ENCODE data around the gene CDC42BPG. TPM values are rescaled to one million over a fixed set of nuclear protein-coding genes. Genes with fewer than 3 reads are reported as not detected.

The CDC42BPG gene
- total and polyA plus RNA-seq, 9 of the 15 experiments (the other 6 are each of a cell fraction or from before 2014, with no cell fraction given), result 0.04 to 8.8 (median 2.1) TPM

DNA sequence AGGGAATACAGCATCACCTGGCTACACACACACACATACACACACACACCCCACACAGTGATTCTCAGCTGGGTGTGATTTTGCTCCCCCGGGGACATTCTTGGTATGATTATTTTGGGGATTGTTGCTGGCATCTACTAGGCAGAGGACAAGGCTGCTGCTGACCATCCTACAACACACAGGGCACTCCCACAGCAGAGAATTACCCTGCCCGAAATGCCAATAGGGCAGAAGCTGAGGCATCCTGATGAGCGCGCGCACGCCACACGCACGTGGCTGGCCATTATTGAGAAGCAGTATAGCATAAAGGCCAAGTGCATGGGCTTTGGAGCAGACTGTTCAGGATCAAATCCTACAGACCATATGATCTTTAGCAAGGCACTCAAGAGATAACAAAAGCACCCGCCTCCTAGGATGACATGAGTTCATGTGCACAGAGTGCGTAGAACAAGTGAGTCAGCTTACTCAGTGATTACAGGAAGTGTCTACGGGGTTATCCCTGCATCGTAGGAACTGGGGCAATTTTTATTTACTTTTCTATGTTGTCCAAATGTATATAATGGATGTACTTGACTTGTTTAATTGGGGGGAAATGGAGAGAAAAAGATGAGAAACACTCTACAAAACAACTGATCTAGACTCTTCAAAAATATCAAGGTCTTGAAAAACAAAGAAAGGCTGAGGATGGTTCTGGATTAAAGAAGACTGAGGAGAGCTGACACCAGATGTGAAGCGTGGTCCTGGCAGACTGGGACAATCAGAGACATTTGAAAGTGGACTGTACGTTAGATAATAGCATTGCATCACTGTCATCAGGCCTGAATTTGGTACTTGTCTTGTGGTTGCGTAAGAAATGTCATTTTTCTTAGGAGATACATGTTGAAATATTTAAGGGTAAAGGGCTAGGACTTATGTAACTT lies 41.2 kb upstream of the CDC42BPG start (continued):
- TF ChIP-seq, protein P1, sequence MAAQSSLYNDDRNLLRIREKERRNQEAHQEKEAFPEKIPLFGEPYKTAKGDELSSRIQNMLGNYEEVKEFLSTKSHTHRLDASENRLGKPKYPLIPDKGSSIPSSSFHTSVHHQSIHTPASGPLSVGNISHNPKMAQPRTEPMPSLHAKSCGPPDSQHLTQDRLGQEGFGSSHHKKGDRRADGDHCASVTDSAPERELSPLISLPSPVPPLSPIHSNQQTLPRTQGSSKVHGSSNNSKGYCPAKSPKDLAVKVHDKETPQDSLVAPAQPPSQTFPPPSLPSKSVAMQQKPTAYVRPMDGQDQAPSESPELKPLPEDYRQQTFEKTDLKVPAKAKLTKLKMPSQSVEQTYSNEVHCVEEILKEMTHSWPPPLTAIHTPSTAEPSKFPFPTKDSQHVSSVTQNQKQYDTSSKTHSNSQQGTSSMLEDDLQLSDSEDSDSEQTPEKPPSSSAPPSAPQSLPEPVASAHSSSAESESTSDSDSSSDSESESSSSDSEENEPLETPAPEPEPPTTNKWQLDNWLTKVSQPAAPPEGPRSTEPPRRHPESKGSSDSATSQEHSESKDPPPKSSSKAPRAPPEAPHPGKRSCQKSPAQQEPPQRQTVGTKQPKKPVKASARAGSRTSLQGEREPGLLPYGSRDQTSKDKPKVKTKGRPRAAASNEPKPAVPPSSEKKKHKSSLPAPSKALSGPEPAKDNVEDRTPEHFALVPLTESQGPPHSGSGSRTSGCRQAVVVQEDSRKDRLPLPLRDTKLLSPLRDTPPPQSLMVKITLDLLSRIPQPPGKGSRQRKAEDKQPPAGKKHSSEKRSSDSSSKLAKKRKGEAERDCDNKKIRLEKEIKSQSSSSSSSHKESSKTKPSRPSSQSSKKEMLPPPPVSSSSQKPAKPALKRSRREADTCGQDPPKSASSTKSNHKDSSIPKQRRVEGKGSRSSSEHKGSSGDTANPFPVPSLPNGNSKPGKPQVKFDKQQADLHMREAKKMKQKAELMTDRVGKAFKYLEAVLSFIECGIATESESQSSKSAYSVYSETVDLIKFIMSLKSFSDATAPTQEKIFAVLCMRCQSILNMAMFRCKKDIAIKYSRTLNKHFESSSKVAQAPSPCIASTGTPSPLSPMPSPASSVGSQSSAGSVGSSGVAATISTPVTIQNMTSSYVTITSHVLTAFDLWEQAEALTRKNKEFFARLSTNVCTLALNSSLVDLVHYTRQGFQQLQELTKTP (IDR thresholded peaks at IDR 0.05; ENCODE audit: low read depth in 1 of 2, partially characterized antibody in 2 of 2), result peak; percentile 63 to 65
- peak; percentile 79; the same call in 1 of the 2 replicates for TF ChIP-seq SP1 (CRISPR knock-in tag; IDR thresholded peaks at IDR 0.05)
- TF ChIP-seq POLR3G (IDR thresholded peaks at IDR 0.05; ENCODE audit: extremely low read depth, insufficient read length, insufficient replicate concordance), result no peak
- TF ChIP-seq PPARD (CRISPR knock-in tag; IDR thresholded peaks at IDR 0.05), result no peak
- TF ChIP-seq, protein P2, sequence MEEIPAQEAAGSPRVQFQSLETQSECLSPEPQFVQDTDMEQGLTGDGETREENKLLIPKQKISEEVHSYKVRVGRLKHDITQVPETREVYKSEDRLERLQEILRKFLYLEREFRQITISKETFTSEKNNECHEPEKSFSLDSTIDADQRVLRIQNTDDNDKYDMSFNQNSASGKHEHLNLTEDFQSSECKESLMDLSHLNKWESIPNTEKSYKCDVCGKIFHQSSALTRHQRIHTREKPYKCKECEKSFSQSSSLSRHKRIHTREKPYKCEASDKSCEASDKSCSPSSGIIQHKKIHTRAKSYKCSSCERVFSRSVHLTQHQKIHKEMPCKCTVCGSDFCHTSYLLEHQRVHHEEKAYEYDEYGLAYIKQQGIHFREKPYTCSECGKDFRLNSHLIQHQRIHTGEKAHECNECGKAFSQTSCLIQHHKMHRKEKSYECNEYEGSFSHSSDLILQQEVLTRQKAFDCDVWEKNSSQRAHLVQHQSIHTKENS (CRISPR knock-in tag; IDR thresholded peaks at IDR 0.05), result no peak
- no peak for TF ChIP-seq ZBTB1 (CRISPR knock-in tag; IDR thresholded peaks at IDR 0.05; ENCODE audit: borderline replicate concordance, low read depth)
- TF ChIP-seq ZNF668 (CRISPR knock-in tag; IDR thresholded peaks at IDR 0.05), result no peak
- peak in 1 of 2 experiments; percentile 53; a peak in 3 of 4 replicates for TF ChIP-seq TRIM24 (IDR thresholded peaks at IDR 0.05)
- TF ChIP-seq KLF13 (tag; IDR thresholded peaks at IDR 0.05; ENCODE audit: borderline replicate concordance, low read depth), result no peak
- TF ChIP-seq, protein P3, sequence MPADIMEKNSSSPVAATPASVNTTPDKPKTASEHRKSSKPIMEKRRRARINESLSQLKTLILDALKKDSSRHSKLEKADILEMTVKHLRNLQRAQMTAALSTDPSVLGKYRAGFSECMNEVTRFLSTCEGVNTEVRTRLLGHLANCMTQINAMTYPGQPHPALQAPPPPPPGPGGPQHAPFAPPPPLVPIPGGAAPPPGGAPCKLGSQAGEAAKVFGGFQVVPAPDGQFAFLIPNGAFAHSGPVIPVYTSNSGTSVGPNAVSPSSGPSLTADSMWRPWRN (IDR thresholded peaks at IDR 0.05; ENCODE audit: low read depth), result peak; percentile 73
- TF ChIP-seq, protein P4, sequence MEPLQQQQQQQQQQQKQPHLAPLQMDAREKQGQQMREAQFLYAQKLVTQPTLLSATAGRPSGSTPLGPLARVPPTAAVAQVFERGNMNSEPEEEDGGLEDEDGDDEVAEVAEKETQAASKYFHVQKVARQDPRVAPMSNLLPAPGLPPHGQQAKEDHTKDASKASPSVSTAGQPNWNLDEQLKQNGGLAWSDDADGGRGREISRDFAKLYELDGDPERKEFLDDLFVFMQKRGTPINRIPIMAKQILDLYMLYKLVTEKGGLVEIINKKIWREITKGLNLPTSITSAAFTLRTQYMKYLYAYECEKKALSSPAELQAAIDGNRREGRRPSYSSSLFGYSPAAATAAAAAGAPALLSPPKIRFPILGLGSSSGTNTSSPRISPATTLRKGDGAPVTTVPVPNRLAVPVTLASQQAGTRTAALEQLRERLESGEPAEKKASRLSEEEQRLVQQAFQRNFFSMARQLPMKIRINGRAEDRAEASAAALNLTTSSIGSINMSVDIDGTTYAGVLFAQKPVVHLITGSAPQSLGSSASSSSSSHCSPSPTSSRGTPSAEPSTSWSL (CRISPR knock-in tag; IDR thresholded peaks at IDR 0.05; ENCODE audit: borderline replicate concordance), result no peak
- no peak for TF ChIP-seq HOXB6 (CRISPR knock-in tag; IDR thresholded peaks at IDR 0.05; ENCODE audit: borderline replicate concordance)
- 0 out of 2 replicates have a peak, but pooled peaks have one; percentile 63 for TF ChIP-seq MYNN (IDR thresholded peaks at IDR 0.05)
- TF ChIP-seq MYNN (CRISPR knock-in tag; IDR thresholded peaks at IDR 0.05), result no peak
- TF ChIP-seq NRF1 (conservative IDR thresholded peaks at IDR 0.05 in 1 of 2, IDR thresholded peaks at IDR 0.05 in 1 of 2), result peak; percentile 70 to 79
- peak; percentile 67 for TF ChIP-seq RBFOX2 (IDR thresholded peaks at IDR 0.05; ENCODE audit: low read depth, low read length)
- TF ChIP-seq RCOR1 (IDR thresholded peaks at IDR 0.05; ENCODE audit: borderline replicate concordance in 1 of 2, low read depth in 2 of 2, low read length in 2 of 2), result peak; percentile 63 to 90
- peak in 1 of 2 experiments; percentile 87; a peak in 2 of 4 replicates for TF ChIP-seq HDAC1 (IDR thresholded peaks at IDR 0.05)
- peak; percentile 70 for TF ChIP-seq TBP (optimal IDR thresholded peaks at IDR 0.05; ENCODE audit: low read depth, low read length)

Data from K562 (cell line).